CD4-positive, alpha-beta T cell treated with Interleukin-15 for 1 hour (primary cell): Measurements from ENCODE around the gene LCE3D.
"Not testable (repeated sequence)": the region's sequence is repeated elsewhere in the genome, so short reads cannot be mapped to it uniquely, and the experiment has no call there.

ENCODE experiments used
- DNase-seq: peaks from one replicate; pipeline ENCODE4 v3.0.0-alpha.2; 2020

LCE3D gene, protein sequence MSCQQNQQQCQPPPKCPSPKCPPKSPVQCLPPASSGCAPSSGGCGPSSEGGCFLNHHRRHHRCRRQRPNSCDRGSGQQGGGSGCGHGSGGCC

DNA sequence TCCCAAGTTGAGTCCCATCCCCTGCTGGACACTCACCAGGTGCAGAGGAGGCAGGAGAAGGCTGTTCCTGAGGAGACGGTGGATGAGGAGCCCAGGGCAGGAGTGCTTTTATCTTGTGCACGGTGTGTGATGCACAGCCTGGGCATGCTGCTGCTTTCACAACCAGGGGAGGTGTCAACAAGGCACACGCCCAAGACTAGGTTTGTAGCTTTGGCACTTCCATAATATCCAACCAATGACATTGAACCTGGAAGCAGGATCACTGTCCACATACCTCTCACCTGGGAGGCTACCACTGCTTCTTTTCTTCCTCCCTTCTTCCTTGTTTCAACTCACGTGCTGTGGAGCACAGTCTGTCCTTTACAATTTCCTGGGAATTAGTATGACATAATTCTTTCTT, at the start of gene LCE3D:
TSS of gene LCE3D (minus strand) at position 84 of the 400 bp plus-strand sequence. CDS start 580 bp downstream, outside the sequence.
- no peak for DNase-seq

DNA sequence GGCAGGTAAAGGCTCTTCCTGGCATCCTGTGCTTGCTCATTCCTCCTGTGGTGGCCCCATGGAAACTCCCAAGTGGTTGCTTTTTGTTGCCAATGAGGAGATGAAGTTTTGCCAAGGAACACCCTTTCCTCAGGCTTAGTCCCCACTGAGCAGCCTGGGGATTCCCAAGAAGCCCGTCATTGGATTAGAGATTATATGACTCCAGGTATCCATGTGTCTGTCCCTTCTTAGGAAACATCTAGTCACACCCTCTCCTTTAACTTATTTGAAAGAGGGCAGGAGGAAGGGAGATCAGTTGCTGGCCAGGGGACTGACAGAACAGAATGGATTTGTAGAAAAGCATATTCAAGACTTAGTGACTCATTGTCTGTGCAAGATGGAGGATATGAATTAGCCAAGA, 46.4 kb upstream of the LCE3D start:
- no peak for DNase-seq

DNA sequence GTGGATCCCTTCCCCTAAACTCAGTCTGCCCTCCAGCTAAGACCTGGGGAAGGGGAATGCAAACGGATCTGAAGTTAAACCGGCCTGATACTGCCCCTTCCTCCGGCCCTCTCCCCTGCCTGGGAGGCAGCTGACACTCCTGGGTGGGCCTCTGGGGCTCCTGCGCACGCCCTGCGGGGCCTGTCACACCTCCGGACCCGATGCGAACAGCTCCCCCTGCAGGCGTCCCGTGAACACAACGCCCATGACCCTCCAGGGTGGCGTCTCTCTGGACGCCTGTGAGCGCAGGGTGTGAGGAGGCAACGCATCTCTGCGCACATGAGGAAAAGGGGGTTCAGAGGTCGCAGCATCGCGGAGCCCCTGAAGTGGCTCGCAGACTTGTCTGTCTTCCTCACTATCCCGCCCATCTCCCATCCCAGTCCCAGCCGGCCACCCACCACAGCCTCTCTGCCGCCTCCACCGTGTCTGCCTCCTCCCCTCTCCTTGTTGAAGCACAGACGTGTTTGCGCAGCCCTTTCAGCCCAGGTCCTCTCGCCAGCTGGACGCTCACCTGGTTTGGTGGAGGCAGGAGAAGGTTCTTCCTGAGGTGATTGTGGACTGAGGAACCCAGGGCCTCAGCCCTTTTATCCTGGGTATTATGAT, 43.0 kb upstream of the LCE3D start:
- no peak for DNase-seq

DNA sequence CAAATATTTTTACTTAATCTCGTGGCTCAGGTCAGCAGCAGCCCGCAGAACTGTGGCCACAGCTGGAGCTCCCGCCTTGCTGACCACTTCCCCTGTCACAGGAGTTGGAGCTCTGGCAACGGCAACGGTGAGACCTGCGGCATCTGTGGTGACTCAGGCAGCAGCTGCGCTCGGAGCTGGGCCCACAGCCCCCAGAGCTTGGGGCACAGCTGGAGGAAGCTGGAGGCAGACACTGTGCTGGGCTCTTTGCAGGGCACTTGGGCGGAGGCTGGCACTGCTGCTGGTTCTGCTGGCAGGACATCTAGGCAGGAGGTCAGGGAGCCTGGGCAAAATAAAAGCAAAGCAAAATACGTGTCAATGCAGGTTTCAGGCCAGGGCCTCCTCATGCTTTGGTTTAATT, 42.5 kb upstream of the LCE3D start, which contains the start of gene LCE3A:
TSS of gene LCE3A (minus strand) at position 301 of the 400 bp plus-strand sequence. CDS start at position 301, 0 bp downstream.
- no peak for DNase-seq

DNA sequence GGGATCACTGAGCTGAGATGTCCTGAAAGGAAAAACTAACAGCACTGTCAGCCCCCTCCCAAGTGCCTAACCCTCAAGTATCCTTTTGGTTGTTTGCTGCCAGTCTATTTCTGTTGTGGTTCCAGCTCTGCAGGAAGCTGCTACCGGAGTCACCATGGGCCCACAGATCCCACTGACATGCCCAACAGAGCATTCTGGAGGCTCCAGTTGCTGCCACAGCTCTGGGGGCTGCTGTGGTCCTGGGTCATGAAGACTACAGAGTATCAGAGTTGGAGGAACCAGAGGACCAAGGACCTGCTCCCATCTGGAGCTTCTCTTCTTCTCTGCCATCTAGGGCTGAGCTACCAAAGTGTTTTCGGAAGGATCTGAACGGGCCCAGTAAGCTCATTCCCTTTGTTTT, 41.7 kb upstream of the LCE3D start:
- DNase-seq = no peak

DNA sequence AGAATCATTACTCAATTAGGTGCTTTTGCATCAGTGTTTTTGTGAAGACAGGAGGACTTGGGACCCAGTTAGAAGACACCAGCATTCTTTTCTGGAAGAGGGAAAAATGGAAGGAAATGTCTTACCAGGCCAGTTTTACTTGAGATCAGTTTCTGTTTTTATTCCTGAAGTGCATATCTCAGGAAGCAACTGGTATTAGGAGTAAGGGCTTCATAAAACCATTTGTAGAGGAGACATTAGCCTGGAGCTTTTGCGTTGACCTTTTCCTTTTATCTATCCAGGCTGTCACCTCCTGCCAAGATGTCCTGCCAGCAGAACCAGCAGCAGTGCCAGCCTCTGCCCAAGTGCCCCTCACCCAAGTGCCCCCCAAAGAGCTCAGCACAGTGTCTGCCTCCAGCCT, 33.2 kb upstream of the LCE3D start, which contains the start of gene LCE3B:
TSS of gene LCE3B (plus strand) at position 301 of the 400 bp plus-strand sequence. CDS start at position 301, 0 bp downstream.
- DNase-seq = no peak

DNA sequence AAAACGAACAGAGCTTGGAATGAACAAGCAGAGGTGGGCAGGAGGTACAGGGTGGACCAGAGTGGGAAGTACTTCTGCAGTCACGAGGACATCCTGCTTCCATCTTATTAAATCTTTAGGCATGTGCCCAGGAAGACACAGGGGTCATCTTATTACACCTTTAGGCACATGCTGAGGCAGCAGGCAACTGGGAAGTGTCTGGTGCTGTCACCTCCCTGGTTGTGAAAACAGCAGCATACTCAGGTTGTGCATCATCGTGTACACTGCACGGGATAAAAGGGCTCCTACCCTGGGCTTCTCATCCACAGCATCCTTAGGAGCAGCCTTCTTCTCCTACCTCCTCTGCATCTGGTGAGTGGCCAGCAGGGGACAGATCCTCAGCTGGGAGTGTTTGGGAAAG, 19.6 kb upstream of the LCE3D start, which contains the start of gene LCE3C:
TSS of gene LCE3C (plus strand) at position 301 of the 400 bp plus-strand sequence. CDS start 498 bp downstream, outside the sequence.
- no peak for DNase-seq

DNA sequence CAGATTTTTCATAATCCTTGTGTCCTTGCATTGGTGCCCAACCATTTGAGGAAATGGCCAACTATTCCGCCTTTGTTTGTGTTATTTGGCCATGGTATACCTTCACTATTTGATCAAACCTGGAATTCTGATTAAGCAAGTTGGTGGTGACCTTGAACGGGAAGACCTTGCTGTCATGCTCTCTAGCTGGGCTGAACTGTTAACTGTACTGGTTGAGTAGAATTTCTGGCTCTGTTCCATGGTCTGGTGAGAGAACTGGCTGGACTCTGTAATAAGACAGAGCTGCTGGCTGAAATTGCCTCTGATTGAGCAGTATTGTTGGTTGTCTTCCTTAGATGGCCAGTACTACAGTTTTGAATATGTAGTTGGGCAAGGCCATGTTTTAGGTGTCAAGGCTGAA, 16.7 kb upstream of the LCE3D start:
- no peak for DNase-seq

DNA sequence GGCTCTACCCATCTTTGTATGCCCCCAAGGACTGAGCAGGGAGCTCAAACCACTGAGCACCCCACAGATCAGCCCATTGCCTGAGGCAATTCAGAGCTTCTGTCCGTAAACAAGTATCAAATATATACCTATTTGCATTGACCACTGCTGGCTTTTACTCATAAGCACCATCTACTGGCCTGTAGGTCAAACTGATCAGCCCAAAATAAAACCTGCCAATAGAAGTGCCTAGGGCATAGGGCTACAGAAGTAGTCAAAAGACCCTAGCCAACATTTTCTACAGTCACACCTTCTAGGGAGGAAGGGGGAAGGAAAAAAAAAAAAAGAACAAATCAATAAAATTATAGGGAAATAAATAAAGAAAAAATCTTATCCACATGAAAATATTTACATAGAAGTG, 5.3 kb upstream of the LCE3D start:
- DNase-seq = no peak

DNA sequence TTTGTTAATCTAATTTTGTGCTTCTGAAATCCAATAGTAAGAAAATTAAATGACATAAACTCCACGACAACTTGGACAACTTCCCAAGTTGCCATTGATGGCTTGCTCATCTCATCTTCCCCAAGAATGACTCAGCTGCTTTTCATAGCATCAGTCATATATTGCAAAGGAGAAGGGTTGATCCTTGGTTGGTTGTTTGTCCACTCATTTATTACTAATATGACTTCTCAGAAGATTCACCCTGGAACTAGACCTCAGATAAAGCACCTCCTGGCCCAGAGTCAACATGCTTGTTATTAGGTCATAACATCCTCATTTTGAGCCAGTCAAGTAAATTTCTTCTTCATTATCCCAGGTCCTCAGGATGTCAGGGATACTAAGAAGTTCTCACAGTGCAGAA, 2.3 kb upstream of the LCE3D start:
- DNase-seq = no peak

DNA sequence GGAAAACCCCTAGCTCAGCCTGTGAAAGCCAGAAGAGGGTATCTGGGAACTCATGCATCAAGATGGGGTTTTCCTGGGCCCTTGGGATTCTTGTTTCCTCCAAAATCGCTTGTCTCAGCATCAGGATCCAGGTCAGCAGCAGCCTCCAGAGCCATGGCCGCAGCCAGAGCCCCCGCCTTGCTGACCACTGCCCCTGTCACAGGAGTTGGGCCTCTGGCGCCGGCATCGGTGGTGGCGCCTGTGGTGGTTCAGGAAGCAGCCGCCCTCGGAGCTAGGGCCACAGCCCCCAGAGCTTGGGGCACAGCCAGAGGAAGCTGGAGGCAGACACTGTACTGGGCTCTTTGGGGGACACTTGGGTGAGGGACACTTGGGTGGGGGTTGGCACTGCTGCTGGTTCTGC, 790 bp downstream of the LCE3D start:
- DNase-seq = not testable (repeated sequence)

DNA sequence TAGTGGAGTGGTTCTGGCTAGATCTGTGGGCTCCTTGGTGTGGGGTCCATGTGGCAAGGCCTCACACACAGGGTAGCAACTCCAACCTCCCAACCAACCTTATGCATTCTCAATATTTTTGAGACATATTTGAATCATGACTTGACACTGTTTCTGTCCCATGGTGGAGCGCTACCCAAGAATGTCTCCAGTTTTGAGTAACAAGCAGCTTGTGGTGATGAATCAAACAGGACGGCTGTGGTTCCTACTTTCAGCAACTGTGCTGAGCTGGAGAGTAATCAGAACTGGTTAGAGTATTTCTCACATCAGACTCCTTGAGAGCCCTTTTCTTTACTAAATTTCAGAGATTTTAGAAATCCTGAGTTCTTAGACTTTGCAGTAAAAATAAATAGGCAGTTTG, 3.1 kb downstream of the LCE3D start:
- no peak for DNase-seq

DNA sequence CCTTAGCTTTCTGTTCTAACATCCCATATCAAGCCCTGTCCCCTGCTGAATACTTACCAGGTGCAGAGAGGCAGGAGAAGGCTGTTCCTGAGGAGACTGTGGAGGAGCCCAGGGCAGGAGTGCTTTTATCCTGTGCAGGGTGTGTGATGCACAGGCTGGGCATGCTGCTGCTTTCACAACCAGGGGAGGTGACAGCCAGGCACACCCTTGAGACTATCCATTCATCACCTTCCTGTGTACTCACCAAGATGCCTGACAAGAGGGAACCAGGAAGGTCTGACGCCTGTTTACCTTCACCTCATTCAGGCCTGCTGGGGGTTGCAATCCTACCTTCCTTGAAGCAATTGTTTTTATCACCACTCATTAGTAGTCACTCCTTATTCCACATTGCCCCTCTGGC, 13.6 kb downstream of the LCE3D start, which contains the start of gene LCE3E:
TSS of gene LCE3E (minus strand) at position 100 of the 400 bp plus-strand sequence. CDS start 572 bp downstream, outside the sequence.
- no peak for DNase-seq

DNA sequence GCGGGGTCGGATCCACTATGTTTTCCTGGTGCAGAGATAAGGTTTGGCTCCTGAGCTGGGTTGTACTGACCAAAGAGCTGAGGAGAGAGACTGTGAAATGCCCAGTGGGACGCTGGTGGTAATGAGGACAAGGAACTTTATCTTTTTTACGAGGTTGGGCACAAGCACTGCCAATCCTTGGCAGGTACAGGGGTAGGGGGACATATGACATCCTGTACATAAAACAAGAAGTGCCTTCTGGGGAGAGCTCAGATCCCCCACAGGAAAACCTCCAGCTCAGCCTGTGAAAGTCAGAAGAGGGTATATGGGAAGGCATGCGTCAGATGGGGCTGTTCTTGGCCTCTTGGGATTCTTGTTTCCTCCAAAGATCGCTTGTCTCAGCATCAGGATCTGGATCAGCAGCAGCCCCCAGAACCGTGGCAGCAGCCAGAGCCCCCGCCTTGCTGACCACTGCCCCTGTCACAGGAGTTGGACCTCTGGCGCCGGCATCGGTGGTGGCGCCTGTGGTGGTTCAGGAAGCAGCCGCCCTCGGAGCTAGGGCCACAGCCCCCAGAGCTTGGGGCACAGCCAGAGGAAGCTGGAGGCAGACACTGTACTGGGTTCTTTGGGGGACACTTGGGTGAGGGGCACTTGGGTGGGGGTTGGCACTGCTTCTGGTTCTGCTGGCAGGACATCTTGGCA, 14.6 kb downstream of the LCE3D start:
- DNase-seq = no peak

DNA sequence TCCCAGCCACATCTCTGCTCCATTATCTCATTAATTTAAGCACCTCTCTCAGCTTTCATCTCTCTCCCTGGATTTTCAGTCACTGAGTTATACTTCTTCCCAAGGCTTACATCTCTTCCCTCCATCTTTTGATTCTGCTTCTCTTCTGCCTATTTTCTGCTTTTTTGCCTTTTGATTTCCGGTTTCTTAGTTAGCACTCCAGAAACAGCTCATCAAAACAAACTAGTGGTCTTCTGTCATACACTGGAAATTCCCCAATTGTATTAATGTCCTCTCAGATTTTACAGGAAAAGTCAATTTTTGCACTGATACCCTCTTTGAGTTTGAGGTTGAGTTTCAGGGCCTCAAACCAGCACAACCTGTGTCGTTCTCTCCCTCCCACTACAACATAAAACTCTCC, 15.2 kb downstream of the LCE3D start:
- no peak for DNase-seq

DNA sequence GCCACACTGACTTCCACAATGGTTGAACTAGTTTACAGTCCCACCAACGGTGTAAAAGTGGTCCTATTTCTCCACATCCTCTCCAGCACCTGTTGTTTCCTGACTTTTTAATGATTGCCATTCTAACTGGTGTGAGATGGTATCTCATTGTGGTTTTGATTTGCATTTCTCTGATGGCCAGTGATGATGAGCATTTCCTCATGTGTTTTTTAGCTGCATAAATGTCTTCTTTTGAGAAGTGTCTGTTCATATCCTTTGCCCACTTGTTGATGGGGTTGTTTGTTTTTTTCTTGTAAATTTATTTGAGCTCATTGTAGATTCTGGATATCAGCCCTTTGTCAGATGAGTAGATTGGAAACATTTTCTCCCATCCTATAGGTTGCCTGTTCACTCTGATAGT, 32.0 kb downstream of the LCE3D start:
- DNase-seq = not testable (repeated sequence)

DNA sequence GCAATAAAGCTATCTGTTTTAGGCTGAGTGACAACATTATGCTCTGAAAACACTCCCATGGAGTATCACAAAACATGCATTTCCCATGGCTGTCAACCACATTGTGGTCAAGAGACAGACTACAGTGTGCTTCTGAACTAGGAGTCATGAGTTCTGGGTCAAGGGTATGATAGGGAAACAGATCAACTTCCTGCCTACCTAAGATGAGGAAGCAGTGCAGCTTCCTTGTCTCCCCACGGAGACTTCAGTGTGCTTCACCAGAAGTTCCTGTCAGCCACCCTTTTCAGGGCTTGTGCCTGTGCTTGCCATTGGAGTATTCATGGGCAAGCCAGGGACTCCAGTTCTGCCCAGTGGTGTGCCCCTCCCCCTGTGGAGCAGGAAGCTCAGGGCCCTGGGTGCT, 33.6 kb downstream of the LCE3D start:
- no peak for DNase-seq

DNA sequence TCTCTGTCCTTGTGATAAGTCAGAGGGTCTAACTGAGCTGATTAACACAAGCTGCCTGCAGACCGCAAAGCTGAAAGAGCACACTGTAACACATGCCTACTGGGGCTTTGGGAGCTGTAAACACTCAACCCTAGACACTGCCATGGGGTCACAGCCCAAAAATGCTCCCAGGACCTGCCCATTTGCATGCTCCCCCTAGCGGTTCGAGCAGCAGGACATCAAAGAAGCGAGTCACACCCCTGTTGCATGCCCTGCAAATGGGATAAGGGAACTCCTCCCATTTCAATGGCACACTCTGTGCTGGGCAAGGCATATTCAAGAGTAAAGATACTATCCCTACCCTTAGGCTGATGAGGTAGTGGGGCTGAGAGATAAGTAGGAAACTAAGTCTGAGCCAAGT, 36.5 kb downstream of the LCE3D start:
- DNase-seq = no peak

DNA sequence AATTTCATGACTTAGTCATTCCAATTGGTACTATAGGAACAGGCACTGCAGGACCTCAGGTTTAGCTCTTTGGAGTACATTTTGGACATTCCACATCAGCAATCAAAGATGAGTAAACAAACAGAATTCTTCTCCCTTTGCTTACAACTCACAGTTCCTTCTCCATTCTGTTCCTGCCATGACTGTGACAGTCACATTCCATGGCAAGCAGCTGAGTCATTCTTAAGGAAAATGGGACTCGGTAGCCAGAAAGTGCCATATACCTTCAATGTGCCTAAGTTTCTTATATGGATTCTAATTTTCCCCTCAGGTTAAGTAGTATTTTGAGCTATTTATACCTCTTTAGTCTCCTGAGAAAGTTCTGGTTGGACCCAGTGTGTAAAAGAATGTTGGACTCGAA, 40.4 kb downstream of the LCE3D start:
- no peak for DNase-seq

DNA sequence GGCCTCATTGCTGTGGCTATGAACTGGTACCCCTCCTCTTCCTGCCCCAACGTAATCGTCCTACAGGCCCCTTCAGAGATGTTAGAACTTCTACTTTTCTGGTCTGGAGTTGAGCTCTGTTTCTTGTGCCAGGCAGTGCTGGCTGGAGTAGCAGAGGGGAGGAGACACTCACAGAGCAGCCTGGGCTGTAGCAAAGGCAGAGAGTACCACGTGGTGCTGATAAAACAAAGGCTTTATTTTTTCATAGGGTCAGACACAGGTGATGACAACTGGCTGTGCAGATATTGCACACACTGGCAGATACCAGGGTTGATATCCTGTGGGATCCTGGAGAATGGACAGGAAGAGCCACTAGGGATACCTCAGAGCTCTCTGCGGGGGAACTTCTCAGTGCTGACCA, 42.8 kb downstream of the LCE3D start:
- no peak for DNase-seq

DNA sequence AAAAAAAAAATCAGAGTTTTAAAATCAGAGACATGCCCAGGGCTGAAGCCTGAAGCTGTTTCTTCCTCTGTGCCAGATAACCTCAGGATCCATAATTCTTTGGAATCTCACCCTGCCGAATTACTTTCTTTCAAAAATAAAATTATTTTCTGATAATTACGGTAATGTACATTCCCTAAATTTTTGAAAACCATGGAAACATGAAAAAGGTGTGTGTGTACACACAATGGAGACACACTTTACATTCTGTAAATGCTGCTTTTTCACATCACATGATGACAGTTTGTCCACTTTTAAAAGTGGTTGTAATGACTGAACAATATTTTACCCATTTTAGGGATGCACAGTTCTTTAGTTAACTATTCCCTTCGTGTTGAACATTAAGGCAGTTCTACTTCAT, 44.5 kb downstream of the LCE3D start:
- no peak for DNase-seq

DNA sequence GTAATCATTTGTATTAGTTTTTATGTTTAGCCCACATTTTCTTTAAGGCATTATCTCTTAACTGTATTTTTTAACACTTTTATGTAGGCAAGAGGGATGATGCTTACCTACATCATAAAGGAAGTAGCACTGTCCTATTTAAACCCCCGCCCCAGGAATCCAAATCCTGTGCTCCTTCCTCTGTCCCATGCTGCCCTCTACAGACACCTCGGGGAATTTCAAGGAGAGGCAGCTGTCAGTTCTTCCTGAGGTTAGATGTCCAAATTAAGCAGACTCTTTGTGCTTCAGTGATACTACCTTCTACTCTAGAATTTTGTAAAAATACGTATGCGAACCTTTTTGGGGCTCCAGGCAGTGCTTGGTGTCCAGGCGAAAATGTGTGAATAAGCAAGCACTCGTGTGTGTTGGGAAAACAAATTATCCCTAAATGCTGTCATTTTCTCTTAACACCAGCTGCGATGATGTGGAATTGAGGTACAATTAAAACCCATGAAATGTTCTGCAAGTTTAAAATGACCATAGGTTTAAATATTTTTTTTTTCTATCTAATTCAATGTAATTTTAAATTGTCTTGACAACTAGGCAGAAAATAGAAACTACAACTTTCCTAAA, 46.9 kb downstream of the LCE3D start:
- no peak for DNase-seq
